Motor neuron (in vitro differentiated cells): ENCODE data around the gene AGBL2. TPM values are rescaled to one million over a fixed set of nuclear protein-coding genes. Genes with fewer than 3 reads are reported as not detected.
"Not testable (repeated sequence)": the region's sequence is repeated elsewhere in the genome, so short reads cannot be mapped to it uniquely, and the experiment has no call there.

ENCODE experiments used
- ATAC-seq, 8 experiments: fragments of 200-7000 bp; cut with Tn5 transposase; replicated peaks in 6 of 8; 2 replicates each; pipeline ENCODE4 v1.8.0; 2021; ENCODE audit warnings: mild to moderate bottlenecking in 8 of 8, moderate library complexity in 8 of 8
- H3K27ac ChIP-seq, 2 donors: fragments of 250-450 bp; sonication (Bioruptor Pico); 2 replicates each; pipeline ENCODE4 v1.9.0; 2021; ENCODE audit warnings: antibody characterized with exemption in 2 of 2, mild to moderate bottlenecking in 2 of 2, moderate library complexity in 1 of 2
- H3K4me1 ChIP-seq, 2 donors: fragments of 250-450 bp; sonication (Bioruptor Pico); replicated peaks in 1 of 2; 2 replicates each; pipeline ENCODE4 v1.6.1; 2021; ENCODE audit warnings: antibody characterized with exemption in 2 of 2, mild to moderate bottlenecking in 2 of 2, moderate library complexity in 1 of 2
- H3K4me3 ChIP-seq, 5 donors: fragments of 250-450 bp; sonication (Bioruptor Pico); 2 replicates each; pipeline ENCODE4 v1.9.0; 2021; ENCODE audit warnings: antibody characterized with exemption in 5 of 5, mild to moderate bottlenecking in 5 of 5, moderate library complexity in 4 of 5
- WGBS, 10 experiments: fragments of 450-650 bp; shearing (Covaris generic); methylation state at CpG; one replicate each; pipeline ENCODE4 v1.0.0; 2022; 5-methylcytosine and 5-hydroxymethylcytosine counted together
- in situ Hi-C, 9 experiments: fragments of 400-800 bp; cut with MboI; loops; one replicate each; pipeline ENCODE4 v1.15.0; 2021; ENCODE audit warnings: low sequenced_read_pairs in 9 of 9, low pct_unique_long_range_greater_than_20kb in 2 of 9; ENCODE audit not compliant: unreplicated experiment in 9 of 9
- total RNA-seq, 8 experiments: library from RNA; unstranded; fragments of 300-600 nt; gene quantifications; 2 replicates each; pipeline versions ENCODE4 v1.2.3 to v1.2.4, GENCODE V29; 2022

AGBL2 gene
- total RNA-seq, 8 experiments from 2014 or later = 0.27 to 2.3 (median 1.5) TPM

DNA sequence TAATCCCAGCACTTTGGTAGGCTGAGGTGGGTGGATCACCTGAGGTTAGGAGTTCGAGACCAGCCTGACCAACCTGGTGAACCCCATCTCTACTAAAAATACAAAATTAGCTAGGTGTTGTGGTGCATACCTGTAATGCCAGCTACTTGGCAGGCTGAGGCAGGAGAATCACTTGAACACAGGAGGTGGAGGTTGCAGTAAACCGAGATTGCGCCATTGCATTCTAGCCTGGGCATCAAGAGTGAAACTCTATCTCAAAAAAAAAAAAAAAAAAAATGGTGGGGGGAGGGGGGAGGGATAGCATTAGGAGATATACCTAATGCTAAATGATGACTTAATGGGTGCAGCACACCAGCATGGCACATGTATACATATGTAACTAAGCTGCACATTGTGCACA, 28.5 kb downstream of the AGBL2 start:
- H3K27ac ChIP-seq, in situ Hi-C loops, H3K4me3 ChIP-seq, H3K4me1 ChIP-seq, ATAC-seq: not testable (repeated sequence)
- WGBS, 10 experiments = 82 to 100% (median 97%) methylated on average over 2 of the region's 3 CpGs; no CpG with 5 or more reads in 4 of the 10 experiments

DNA sequence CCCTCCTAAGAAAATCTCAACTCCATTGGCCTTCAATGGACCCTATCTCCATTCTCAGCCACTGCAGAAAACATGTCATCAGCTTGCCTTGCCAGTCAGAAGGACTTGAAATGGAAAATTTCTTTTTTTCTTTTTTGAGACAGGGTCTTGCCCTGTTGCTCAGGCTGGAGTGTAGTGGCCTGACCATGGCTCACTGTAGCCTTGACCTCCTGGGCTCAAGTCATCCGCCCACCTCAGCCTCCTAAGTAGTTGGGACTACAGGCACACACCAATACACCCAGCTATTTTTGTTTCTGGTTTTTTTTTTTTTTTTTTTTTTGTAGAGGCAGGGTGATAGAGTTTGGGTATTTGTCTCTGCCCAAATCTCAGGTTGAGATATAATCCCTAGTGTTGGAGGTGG, 29.0 kb downstream of the AGBL2 start:
- WGBS, 10 experiments = 78% methylated on average over 1 of the region's 1 CpG; no CpG with 5 or more reads in 9 of the 10 experiments
- no peaks in the 10 kb centered on the region for H3K4me1 ChIP-seq
- H3K4me3 ChIP-seq = no peak overlapping the region
- H3K27ac ChIP-seq = no peak overlapping the region
- ATAC-seq = no peak
- in situ Hi-C loops = no loop called here

DNA sequence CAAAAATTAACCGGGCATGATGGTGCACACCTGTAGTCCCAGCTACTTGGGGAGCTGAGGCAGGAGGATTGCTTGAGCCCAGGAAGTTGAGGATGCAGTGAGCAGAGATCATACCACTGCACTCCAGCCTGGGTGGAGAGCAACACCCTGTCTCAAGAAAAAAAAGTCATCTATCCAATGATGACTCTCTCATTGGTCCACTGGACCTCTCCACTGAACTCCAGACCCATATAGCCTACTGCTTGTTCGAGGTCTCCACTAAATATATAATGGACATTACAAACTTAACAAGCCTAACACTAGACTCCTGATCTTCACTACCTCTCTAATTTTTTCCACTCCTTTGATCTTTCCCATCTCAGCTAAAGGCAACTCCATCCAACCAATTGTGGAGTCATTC, 39.3 kb downstream of the AGBL2 start:
- 0 to 83% (median 60%) methylated on average over 1 to 2 of the region's 2 CpGs; no CpG with 5 or more reads in 3 of the 10 experiments for WGBS, 10 experiments
- no peak for ATAC-seq
- Histone ChIP-seq H3K4me1 (no peaks in the 10 kb centered on the region), H3K27ac (no peak overlapping the region), H3K4me3 (no peak overlapping the region)
- in situ Hi-C loops = no loop called here

DNA sequence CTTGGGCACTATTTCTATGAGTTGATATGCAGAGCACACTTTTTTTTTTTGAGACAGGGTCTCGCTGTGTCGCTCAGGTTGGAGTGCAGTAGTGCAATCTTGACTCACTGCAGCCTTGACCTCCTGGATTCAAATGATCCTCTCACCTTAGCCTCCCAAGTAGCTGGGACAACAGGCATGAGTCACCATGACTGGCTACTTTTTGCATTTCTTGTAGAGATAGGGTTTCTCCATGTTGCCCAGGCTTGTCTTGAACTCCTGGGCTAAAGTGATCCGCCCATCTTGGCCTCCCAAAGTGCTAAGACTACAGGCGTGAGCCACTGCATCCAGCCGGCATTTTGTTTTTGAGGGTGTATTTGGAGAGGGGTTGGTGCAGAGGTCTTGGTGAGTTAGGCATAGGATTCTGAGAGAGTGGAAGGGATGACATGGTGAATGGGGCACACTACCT, 42.9 kb downstream of the AGBL2 start:
- H3K4me3 ChIP-seq = no peak overlapping the region
- no peaks in the 10 kb centered on the region for H3K4me1 ChIP-seq
- WGBS, 10 experiments = 60 to 100% (median 86%) methylated on average over 1 to 3 of the region's 5 CpGs; no CpG with 5 or more reads in 4 of the 10 experiments
- ATAC-seq = peak in 2 of 8 experiments; percentile 47 to 50
- no peak overlapping the region for H3K27ac ChIP-seq
- in situ Hi-C loops = no loop called here

DNA sequence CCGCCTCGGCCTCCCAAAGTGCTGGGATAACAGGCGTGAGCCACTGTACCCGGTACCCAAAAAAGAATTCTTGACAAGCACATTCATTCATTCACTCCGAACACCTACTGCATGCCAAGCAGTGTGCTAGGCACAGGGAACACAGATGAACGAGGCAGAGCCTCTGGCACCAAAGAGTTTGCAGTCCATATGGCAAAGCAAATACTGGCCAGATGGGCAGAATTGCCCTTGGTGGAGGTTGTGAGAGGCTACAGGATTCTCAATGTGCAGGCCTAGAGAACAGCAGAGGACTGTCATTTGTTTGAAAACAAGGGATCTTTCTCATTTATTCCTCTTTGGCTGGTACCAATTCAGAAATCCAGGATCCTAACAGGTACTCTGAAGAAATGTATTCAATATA, 45.3 kb downstream of the AGBL2 start:
- 0 to 95% (median 60%) methylated on average over 1 to 4 of the region's 6 CpGs; no CpG with 5 or more reads in 5 of the 10 experiments for WGBS, 10 experiments
- H3K4me1 ChIP-seq = peaks cover 0 to 4% of the 10 kb centered on the region in 2 donors
- in situ Hi-C loops = no loop called here
- H3K4me3 ChIP-seq = no peak overlapping the region
- H3K27ac ChIP-seq = no peak overlapping the region
- no peak for ATAC-seq

DNA sequence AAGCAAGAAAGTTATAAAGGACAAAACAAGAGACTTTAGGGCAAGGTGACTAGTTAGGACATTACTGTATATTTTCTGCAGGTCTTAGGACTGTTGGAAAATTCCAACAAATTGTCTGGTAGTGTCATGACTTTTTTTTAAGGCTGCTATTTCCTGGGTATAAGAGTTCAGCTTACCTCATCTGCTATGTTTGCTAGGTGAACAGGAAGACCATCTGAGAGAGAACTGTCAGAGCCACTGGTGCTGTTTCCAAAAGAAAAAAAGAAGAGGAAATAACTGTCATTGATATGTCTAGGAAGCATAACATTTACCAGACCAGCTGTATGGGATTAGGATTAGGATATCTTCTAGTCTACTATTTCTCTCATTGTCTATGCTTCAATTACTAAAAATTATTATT, 46.5 kb downstream of the AGBL2 start:
- in situ Hi-C loops = no loop called here
- H3K27ac ChIP-seq = no peak overlapping the region
- H3K4me1 ChIP-seq = peaks cover 0 to 4% of the 10 kb centered on the region in 2 donors
- no peak overlapping the region for H3K4me3 ChIP-seq
- no peak for ATAC-seq

DNA sequence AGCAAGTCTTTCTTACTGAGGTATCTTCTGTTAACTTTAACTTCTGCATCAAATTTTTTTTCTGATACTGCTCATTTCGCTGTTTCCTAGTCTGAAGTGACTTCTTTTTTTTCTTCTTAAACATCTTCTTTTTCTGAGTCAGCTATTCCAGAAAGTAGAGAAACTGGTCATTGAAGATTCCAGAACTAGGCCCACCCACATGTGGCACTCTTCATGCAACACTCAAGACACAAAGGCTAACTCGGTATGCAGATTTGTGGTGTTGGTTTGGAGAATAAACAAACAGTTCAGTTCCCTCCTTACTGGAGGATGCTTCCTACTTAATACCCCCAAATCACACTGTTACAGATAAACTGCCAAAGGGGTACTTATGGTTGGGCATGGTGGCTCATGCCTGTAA, 47.6 kb downstream of the AGBL2 start:
- Histone ChIP-seq H3K27ac (no peak overlapping the region), H3K4me1 (peaks cover 0 to 4% of the 10 kb centered on the region in 2 donors), H3K4me3 (no peak overlapping the region)
- in situ Hi-C loops = no loop called here
- 67 to 100% (median 100%) methylated on average over 1 to 2 of the region's 2 CpGs; no CpG with 5 or more reads in 1 of the 10 experiments for WGBS, 10 experiments
- peak in 2 of 8 experiments; percentile 5 to 30 for ATAC-seq

DNA sequence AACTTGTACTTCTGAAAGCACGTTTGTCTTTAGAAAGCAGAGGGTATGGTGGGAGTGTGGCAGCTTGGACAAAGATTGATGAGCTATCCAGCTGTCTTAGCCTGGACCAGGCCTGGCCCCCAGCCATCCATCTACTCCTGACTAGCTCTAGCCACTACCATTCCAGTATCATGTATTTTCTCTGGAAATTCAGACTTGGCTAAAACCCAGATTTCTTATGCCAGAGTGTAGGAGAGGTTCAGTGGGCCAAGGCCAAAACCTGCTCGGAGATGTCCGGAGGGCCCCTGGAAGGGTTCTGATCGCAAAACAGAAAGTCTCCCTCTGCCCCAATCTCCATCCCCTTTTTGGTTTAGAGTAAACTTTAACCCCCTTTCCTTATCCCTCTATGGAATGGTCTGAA, 48.0 kb downstream of the AGBL2 start:
- no peak overlapping the region for H3K4me3 ChIP-seq
- H3K4me1 ChIP-seq = peaks cover 0 to 4% of the 10 kb centered on the region in 2 donors
- in situ Hi-C loops = no loop called here
- peak in 1 of 8 experiments; percentile 27 for ATAC-seq
- no peak overlapping the region for H3K27ac ChIP-seq
- 0 to 100% (median 55%) methylated on average over 1 to 4 of the region's 4 CpGs; no CpG with 5 or more reads in 2 of the 10 experiments for WGBS, 10 experiments

DNA sequence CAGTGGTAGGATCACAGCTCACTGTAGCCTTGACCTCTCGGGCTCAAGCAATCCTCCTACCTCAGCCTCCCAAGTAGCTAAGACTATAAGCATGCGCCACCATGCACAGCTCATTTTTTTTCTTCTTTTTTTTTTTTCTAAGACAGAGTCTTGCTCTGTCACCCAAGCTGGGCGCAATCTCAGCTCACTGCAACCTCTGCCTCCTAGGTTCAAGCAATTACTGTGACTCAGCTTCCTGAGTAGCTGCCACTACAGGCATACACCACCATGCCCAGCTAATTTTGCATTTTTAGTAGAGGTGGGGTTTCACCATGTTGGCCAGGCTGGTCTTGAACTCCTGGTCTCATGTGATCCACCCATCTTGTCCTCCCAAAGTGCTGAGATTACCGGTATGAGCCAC, 50.2 kb downstream of the AGBL2 start:
- H3K4me1 ChIP-seq, H3K4me3 ChIP-seq, ATAC-seq, in situ Hi-C loops, H3K27ac ChIP-seq: not testable (repeated sequence)
- 75 to 100% (median 93%) methylated on average over 1 to 3 of the region's 4 CpGs; no CpG with 5 or more reads in 1 of the 10 experiments for whole genome bisulfite sequencing, 10 experiments

DNA sequence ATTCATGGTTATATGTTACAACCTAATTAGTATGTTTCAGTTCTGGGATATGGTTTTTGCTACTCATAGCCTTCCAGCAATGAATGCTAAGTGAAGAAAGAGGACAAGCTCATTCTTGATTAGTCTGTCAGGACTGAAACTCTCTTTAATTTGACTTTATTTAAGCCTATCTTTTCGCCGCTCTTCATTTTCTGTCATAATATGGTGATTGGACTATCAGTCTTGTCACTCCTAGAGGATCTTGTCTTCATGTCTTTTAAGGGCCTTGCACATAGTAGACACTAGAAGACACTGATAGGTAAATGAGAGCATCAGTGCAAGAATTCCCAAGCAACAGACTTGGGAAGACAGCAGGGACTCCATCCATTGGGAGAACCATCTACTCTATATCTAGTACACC, 53.9 kb downstream of the AGBL2 start:
- Histone ChIP-seq H3K27ac (no peak overlapping the region), H3K4me3 (no peak overlapping the region), H3K4me1 (no peaks in the 10 kb centered on the region)
- no peak for ATAC-seq
- in situ Hi-C loops = no loop called here
- 67 to 100% (median 93%) methylated on average over 2 of the region's 2 CpGs; no CpG with 5 or more reads in 1 of the 10 experiments for WGBS, 10 experiments

DNA sequence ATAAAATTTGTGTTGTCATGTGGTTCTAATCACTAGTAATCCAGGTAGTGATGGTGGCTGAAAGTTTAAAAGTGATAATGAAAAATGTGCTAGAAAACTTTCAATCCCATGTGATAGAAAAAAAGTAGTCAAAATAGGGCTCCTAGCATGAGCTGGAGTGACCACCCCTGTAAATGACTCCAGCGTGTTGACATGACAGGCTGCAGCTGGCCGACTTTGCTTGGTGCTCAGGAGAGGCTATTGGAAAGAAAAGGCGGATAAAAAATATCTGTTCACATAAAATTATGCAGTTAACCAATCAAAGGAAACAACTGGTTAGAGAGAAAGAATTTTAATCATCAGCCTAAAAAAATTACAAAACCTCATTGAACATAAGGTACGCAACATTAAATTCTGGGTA, 55.9 kb downstream of the AGBL2 start:
- H3K4me1 ChIP-seq = no peaks in the 10 kb centered on the region
- in situ Hi-C loops = no loop called here
- no peak for ATAC-seq
- WGBS, 10 experiments = 46 to 100% (median 77%) methylated on average over 1 to 4 of the region's 4 CpGs; no CpG with 5 or more reads in 1 of the 10 experiments
- H3K4me3 ChIP-seq = no peak overlapping the region
- H3K27ac ChIP-seq = no peak overlapping the region

DNA sequence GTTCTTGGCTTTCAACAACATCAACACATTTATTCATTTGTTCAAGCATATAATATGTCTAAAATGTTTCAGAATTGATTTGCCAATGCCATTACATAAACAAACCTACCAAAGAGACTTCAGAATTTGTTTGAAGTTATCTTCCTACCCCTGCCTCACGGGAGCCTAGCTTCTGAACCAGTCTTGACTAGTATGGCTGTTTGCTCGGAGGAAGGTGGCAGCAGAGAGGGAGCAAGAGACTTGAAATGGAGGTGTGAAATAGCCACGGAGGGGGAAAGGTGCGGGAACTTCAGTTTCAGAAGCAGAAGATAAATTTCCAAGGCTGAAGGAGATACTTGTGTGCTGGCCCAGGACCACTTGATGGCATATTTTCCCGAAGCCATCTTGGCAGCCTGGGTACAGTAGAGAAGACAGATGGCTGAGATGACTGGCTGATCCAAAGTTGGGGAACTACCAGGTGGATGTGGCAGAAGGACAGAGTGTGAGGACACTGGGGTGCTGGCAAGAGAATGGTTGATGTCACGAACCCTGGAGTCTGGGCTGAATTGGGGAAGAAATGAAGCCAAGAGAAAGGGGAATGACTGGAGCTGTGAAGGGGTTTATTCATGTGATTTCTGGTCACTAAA, 58.8 kb downstream of the AGBL2 start:
- 17 to 100% (median 58%) methylated on average over 1 to 6 of the region's 6 CpGs for WGBS, 10 experiments
- in situ Hi-C loops = no loop called here

DNA sequence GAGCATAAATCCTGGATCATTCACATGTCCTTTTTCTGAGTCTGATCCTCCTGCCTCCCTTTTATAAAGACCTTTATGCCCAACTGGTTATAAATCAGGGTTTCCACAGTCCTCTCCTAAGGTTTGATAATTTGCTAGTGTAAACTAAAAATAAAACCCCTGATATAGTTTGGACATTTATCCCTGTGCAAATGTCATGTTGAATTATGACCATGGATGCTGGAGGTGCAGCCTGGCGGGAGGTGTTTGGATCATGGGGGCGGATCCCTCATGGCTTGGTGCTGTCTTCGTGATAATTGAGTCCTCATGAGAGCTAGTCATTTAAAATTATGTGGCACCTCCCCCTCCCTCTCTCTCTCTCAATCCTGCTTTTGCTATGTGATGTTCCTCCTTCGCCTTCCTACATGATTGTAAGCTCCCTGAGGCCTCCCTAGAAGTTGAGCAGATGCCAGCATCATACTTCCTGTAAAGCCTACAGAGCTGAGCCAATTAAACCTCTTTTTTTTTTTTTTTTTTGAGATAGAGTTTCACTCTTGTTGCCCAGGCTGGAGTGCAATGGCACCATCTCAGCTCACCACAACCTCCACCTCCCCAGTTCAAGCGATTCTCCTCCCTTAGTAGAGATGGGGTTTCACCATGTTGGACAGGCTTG, 63.2 kb downstream of the AGBL2 start:
- in situ Hi-C loops = no loop called here
- ATAC-seq = peak in 3 of 8 experiments; percentile 49 to 72 (median 70)
- Histone ChIP-seq H3K4me1 (no peaks in the 10 kb centered on the region), H3K27ac (no peak overlapping the region), H3K4me3 (no peak overlapping the region)
- 50 to 100% (median 80%) methylated on average over 1 to 5 of the region's 5 CpGs; no CpG with 5 or more reads in 4 of the 10 experiments for WGBS, 10 experiments

More for the DNA sequence above, 58.8 kb downstream of the AGBL2 start:
- Histone ChIP-seq H3K4me1 (no peaks in the 10 kb centered on the region), H3K4me3 (no peak overlapping the region), H3K27ac (no peak overlapping the region)
- no peak for ATAC-seq
